H1 (cell line): ENCODE results near the gene GP1BB. TPM values are rescaled to one million over a fixed set of nuclear protein-coding genes. Genes with fewer than 3 reads are reported as not detected.

ENCODE experiments used
- CTCF ChIA-PET: fragments of 300-600 bp; sonication (Branson Sonifier 250); formaldehyde crosslinking; loops from one replicate; lab custom pipeline; 2021; ENCODE audit not compliant: partially characterized antibody; lab: Charles Lee
- POLR2A ChIA-PET: fragments of 300-600 bp; sonication (Branson Sonifier 250); formaldehyde crosslinking; loops from one replicate; lab custom pipeline; 2021; ENCODE audit warnings: inconsistent platforms; ENCODE audit not compliant: partially characterized antibody; lab: Charles Lee
- DNase-seq, 2 experiments: peaks; one replicate each; pipeline versions ENCODE4 v3.0.0 to v3.0.0-alpha.2; 2010 to 2022; ENCODE audit warnings: low spot score in 2 of 2, low read depth in 1 of 2, mixed read lengths in 1 of 2
- FAIRE-seq: peaks from 2 replicates; lab custom pipeline; 2011; peaks lifted over from hg19 to GRCh38; lab: Jason Lieb, UNC
- H2AFZ ChIP-seq: 2 replicates; pipeline ENCODE4 v1.8.1; 2012; ENCODE audit warnings: low read length, inconsistent platforms
- H2AK5ac ChIP-seq: 2 replicates; pipeline ENCODE4 v1.6.1; 2013; ENCODE audit warnings: low read depth, low read length
- H2BK120ac ChIP-seq: replicated peaks from 2 replicates; pipeline ENCODE3; 2013; ENCODE audit warnings: low read depth, low read length, inconsistent platforms
- H2BK12ac ChIP-seq: 2 replicates; pipeline ENCODE4 v1.6.1; 2013; ENCODE audit warnings: low read depth, low read length
- H2BK15ac ChIP-seq: 2 replicates; pipeline ENCODE4 v1.6.1; 2013; ENCODE audit warnings: low read length
- H2BK20ac ChIP-seq: 2 replicates; pipeline ENCODE4 v1.6.1; 2013; ENCODE audit warnings: low read length
- H2BK5ac ChIP-seq: 2 replicates; pipeline ENCODE4 v1.6.1; 2013; ENCODE audit warnings: low read depth, low read length
- H3K14ac ChIP-seq: 2 replicates; pipeline ENCODE4 v1.6.1; 2013; ENCODE audit warnings: inconsistent platforms; ENCODE audit not compliant: insufficient read length
- H3K18ac ChIP-seq: 2 replicates; pipeline ENCODE4 v1.6.1; 2013; ENCODE audit warnings: low read length; ENCODE audit errors: extremely low read depth
- H3K23ac ChIP-seq: 2 replicates; pipeline ENCODE4 v1.6.1; 2013; ENCODE audit warnings: inconsistent platforms; ENCODE audit not compliant: insufficient read length
- H3K23me2 ChIP-seq: 2 replicates; pipeline ENCODE4 v1.6.1; 2013; ENCODE audit warnings: low read depth, low read length
- H3K27ac ChIP-seq: 2 replicates; pipeline ENCODE4 v1.6.1; 2011; ENCODE audit warnings: low read depth, low read length, inconsistent platforms
- H3K27me3 ChIP-seq, 4 experiments: replicated peaks in 1 of 4; 1 replicate in 1 of 4; 2 replicates in 3 of 4; pipeline versions ENCODE4 v1.6.1 to v1.8.1; 2011 to 2013; ENCODE audit warnings: low read length in 3 of 4, mild to moderate bottlenecking in 3 of 4, inconsistent platforms in 2 of 4, mixed read lengths in 2 of 4, moderate library complexity in 1 of 4; ENCODE audit not compliant: control insufficient read depth in 3 of 4, insufficient read depth in 3 of 4; ENCODE audit errors: extremely low read depth in 1 of 4
- H3K36me3 ChIP-seq, 4 experiments: 2 replicates each; pipeline versions ENCODE4 v1.6.1 to v1.8.1; 2011 to 2013; ENCODE audit warnings: mild to moderate bottlenecking in 4 of 4, low read length in 3 of 4, moderate library complexity in 2 of 4, control low read depth in 1 of 4, inconsistent platforms in 1 of 4; ENCODE audit not compliant: insufficient read depth in 4 of 4, control insufficient read depth in 2 of 4
- H3K4ac ChIP-seq: replicated peaks from 2 replicates; pipeline ENCODE3; 2013; ENCODE audit warnings: low read length, low read depth, mixed read lengths, inconsistent platforms; ENCODE audit not compliant: insufficient read length
- H3K4me1 ChIP-seq, 4 experiments: replicated peaks in 1 of 4; 1 replicate in 1 of 4; 2 replicates in 3 of 4; pipeline versions ENCODE4 v1.6.1 to v1.8.1; 2011 to 2013; ENCODE audit warnings: low read length in 3 of 4, inconsistent platforms in 2 of 4, mixed read lengths in 1 of 4; ENCODE audit not compliant: insufficient read depth in 4 of 4, control insufficient read depth in 3 of 4
- H3K4me2 ChIP-seq, 2 experiments: 2 replicates each; pipeline versions ENCODE4 v1.6.1 to v1.8.1; 2011 to 2013; ENCODE audit warnings: low read depth in 2 of 2, low read length in 2 of 2, control low read depth in 1 of 2, inconsistent platforms in 1 of 2, mild to moderate bottlenecking in 1 of 2; ENCODE audit not compliant: insufficient read depth in 1 of 2
- H3K4me3 ChIP-seq, 4 experiments: fragments of 200-600, 300-600 bp in 1 of 4; sonication (generic), shearing (Covaris generic), sonication (Bioruptor Twin) in 1 of 4; 2 replicates each; pipeline versions ENCODE4 v1.5.1 to v1.8.1; 2011 to 2016; ENCODE audit warnings: low read length in 4 of 4, low read depth in 3 of 4, control low read depth in 2 of 4, inconsistent platforms in 2 of 4, mild to moderate bottlenecking in 2 of 4, mixed read lengths in 1 of 4, moderate library complexity in 1 of 4; ENCODE audit not compliant: insufficient read depth in 2 of 4; ENCODE audit errors: extremely low read depth in 1 of 4
- H3K56ac ChIP-seq: replicated peaks from 2 replicates; pipeline ENCODE3; 2013; ENCODE audit warnings: low read depth, mild to moderate bottlenecking, mixed read lengths, low read length, inconsistent platforms; ENCODE audit not compliant: insufficient read length
- H3K79me1 ChIP-seq: 2 replicates; pipeline ENCODE4 v1.6.1; 2013; ENCODE audit warnings: low read depth, low read length, control low read depth
- H3K79me2 ChIP-seq, 2 experiments: 2 replicates each; pipeline versions ENCODE4 v1.6.1 to v1.8.1; 2012 to 2013; ENCODE audit warnings: low read length in 2 of 2, mild to moderate bottlenecking in 2 of 2, inconsistent platforms in 1 of 2; ENCODE audit not compliant: insufficient read depth in 2 of 2, control insufficient read depth in 1 of 2
- H3K9ac ChIP-seq, 4 experiments: replicated peaks in 1 of 4; 1 replicate in 1 of 4; 2 replicates in 3 of 4; pipeline versions ENCODE4 v1.6.1 to v1.8.1; 2011 to 2013; ENCODE audit warnings: low read depth in 3 of 4, low read length in 3 of 4, control low read depth in 2 of 4, mild to moderate bottlenecking in 2 of 4, moderate library complexity in 2 of 4, inconsistent platforms in 1 of 4; ENCODE audit errors: extremely low read depth in 1 of 4
- H3K9me3 ChIP-seq, 2 experiments: 2 replicates each; pipeline versions ENCODE4 v1.6.1 to v1.8.1; 2012 to 2013; ENCODE audit warnings: mild to moderate bottlenecking in 2 of 2, moderate library complexity in 2 of 2, control low read depth in 1 of 2, inconsistent platforms in 1 of 2, low read depth in 1 of 2, low read length in 1 of 2, mixed read lengths in 1 of 2; ENCODE audit not compliant: insufficient read depth in 2 of 2
- H4K20me1 ChIP-seq, 2 experiments: replicated peaks in 1 of 2; 2 replicates each; pipeline versions ENCODE3 to v1.8.1; 2011 to 2013; ENCODE audit warnings: inconsistent platforms in 2 of 2, low read length in 2 of 2, mild to moderate bottlenecking in 1 of 2; ENCODE audit not compliant: insufficient read depth in 2 of 2, control insufficient read depth in 1 of 2
- H4K5ac ChIP-seq: 2 replicates; pipeline ENCODE4 v1.6.1; 2013; ENCODE audit warnings: low read length, low read depth, mixed read lengths, inconsistent platforms; ENCODE audit not compliant: insufficient read length
- H4K8ac ChIP-seq: 2 replicates; pipeline ENCODE4 v1.8.0; 2013; ENCODE audit warnings: mild to moderate bottlenecking, moderate library complexity, low read length, inconsistent platforms; ENCODE audit not compliant: insufficient read depth; ENCODE audit errors: extremely low read depth
- H4K91ac ChIP-seq: replicated peaks from 2 replicates; pipeline ENCODE3; 2013; ENCODE audit warnings: low read length, mixed read lengths, inconsistent platforms; ENCODE audit not compliant: insufficient read length
- BRCA1 ChIP-seq: IDR thresholded peaks from 2 replicates; pipeline ENCODE4 v1.6.1; 2012; ENCODE audit warnings: low read depth, low read length, improper control_type of control experiment
- CBX5 ChIP-seq: fragments of 300-800, 300-1000 bp; sonication (generic); IDR thresholded peaks from 2 replicates; pipeline ENCODE4 v1.7.1; 2016; ENCODE audit warnings: antibody characterized with exemption, low read length, low read depth
- FOSL1 ChIP-seq: IDR thresholded peaks from 2 replicates; pipeline ENCODE4 v1.6.1; 2011; ENCODE audit warnings: mild to moderate bottlenecking, low read depth, low read length, moderate library complexity; ENCODE audit not compliant: insufficient read depth
- GTF2F1 ChIP-seq: IDR thresholded peaks from 2 replicates; pipeline ENCODE4 v1.6.1; 2012; ENCODE audit warnings: low read depth, low read length, improper control_type of control experiment, borderline replicate concordance
- WGBS, 2 experiments: shearing (Covaris generic) in 1 of 2; methylation state at CpG; one replicate each; pipeline versions ENCODE4 v1.1.6 to v1.1.7; 2013 to 2015; ENCODE audit warnings: low lambda C conversion rate in 2 of 2, mixed read lengths in 2 of 2, inconsistent platforms in 1 of 2, low coverage in 1 of 2, missing lambda C conversion rate in 1 of 2; ENCODE audit not compliant: insufficient replicate concordance in 2 of 2, insufficient coverage in 1 of 2, insufficient read length in 1 of 2; ENCODE audit errors: extremely low coverage in 1 of 2, missing lambda C conversion rate in 1 of 2; 5-methylcytosine and 5-hydroxymethylcytosine counted together
- polyA plus RNA-seq, 7 experiments: library from polyadenylated mRNA; depleted of rRNA in 3 of 7; stranded (reverse) in 5 of 7; unstranded in 2 of 7; fragments of >200 nt in 5 of 7; fragments of 200-250 nt in 2 of 7; gene quantifications; 1 replicate in 5 of 7; 2 replicates in 1 of 7; 4 replicates in 1 of 7; pipeline versions ENCODE4 v1.2.1 to v1.2.3, GENCODE V29; 2011 to 2013; ENCODE audit warnings: missing spikeins in 2 of 7, mixed read lengths in 2 of 7
- total RNA-seq: library from RNA; stranded (reverse); fragmentation: NEBNext Ultra II Directional; extraction: Animal tissue kit (Norgen Biotek cat#: 25700); gene quantifications from 2 replicates; pipeline ENCODE4 v1.2.1, GENCODE V29; 2021

GP1BB gene
- total and polyA plus RNA-seq, 2 of the 8 experiments (the other 6 are each of a cell fraction or from before 2014, with no cell fraction given) = 0.36 TPM; not detected in 1

- H3K14ac ChIP-seq = no peak overlapping the region
- no peak overlapping the region for H4K5ac ChIP-seq
- H3K4me2 ChIP-seq = no peak overlapping the region
- H2BK5ac ChIP-seq = no peak overlapping the region
- peaks cover 0 to 7% (median 3%) of the 10 kb centered on the region in 4 experiments; a peak in 2 of 7 replicates for H3K27me3 ChIP-seq
- no peak overlapping the region for H2AK5ac ChIP-seq
- CTCF ChIA-PET = interaction anchor here (0.6 to 7.5 kb wide), 8 partner anchors 7 to 234 kb away, joined by 3 to 76 read pairs (median 3); no protein-coding TSS in a partner anchor
- no peak for TF ChIP-seq CBX5
- TF ChIP-seq FOSL1 = no peak
- TF ChIP-seq GTF2F1 = no peak
- no peak for TF ChIP-seq BRCA1
- TF ChIP-seq, all 59 proteins: peak for 0
- Histone ChIP-seq H2BK12ac (no peak overlapping the region), H2AFZ (no peak overlapping the region), H3K27ac (no peak overlapping the region), H3K56ac (no peak overlapping the region), H4K20me1 (no peaks in the 10 kb centered on the region), H3K18ac (no peak overlapping the region), H3K36me3 (no peaks in the 10 kb centered on the region), H3K4me1 (peaks cover 0 to 19% (median 14%) of the 10 kb centered on the region in 4 experiments; a peak in 6 of 7 replicates), H3K9me3 (no peaks in the 10 kb centered on the region), H3K23me2 (no peaks in the 10 kb centered on the region), H3K4me3 (no peak overlapping the region), H2BK120ac (no peak overlapping the region), H3K4ac (no peak overlapping the region), H3K79me2 (no peaks in the 10 kb centered on the region), H2BK15ac (no peak overlapping the region), H3K79me1 (no peaks in the 10 kb centered on the region), H4K8ac (no peak overlapping the region), H3K9ac (no peak overlapping the region), H2BK20ac (no peak overlapping the region), H3K23ac (no peak overlapping the region), H4K91ac (no peak overlapping the region)
- FAIRE-seq (no peak), DNase-seq (no peak)
- WGBS, 2 experiments = 89% methylated on average over 10 of the region's 10 CpGs; no CpG with 5 or more reads in 1 of the 2 experiments
- POLR2A ChIA-PET = no interaction called here
Observed at GRCh38 chr22:19701420-19702145, 21.8 kb upstream of the GP1BB start.
